Panc1 (cell line): Measurements from ENCODE around the gene RFTN1. TPM values are rescaled to one million over a fixed set of nuclear protein-coding genes. Genes with fewer than 3 reads are reported as not detected.

Experiments
- ATAC-seq: fragments of 200-7000 bp; cut with Tn5 transposase; 2 replicates; pipeline ENCODE4 v1.9.1; 2020; ENCODE audit warnings: mild to moderate bottlenecking, moderate library complexity
- BruUV-seq: library from RNA; stranded (reverse); fragments of 400-500 nt; replicated peaks from 2 replicates; lab custom pipeline; 2021; lab: Mats Ljungman, UMichigan
- CTCF ChIA-PET: fragments of 300-600 bp; sonication (Branson Sonifier 250); formaldehyde crosslinking; loops from one replicate; lab custom pipeline; 2022; ENCODE audit warnings: antibody characterized with exemption; lab: Charles Lee
- POLR2A ChIA-PET: fragments of 300-600 bp; sonication (Branson Sonifier 250); formaldehyde crosslinking; loops from one replicate; lab custom pipeline; 2022; ENCODE audit warnings: antibody characterized with exemption; lab: Charles Lee
- DNase-seq: peaks from one replicate; pipeline ENCODE4 v3.0.0-alpha.2; 2010; ENCODE audit warnings: low read depth, low spot score
- H3K27ac ChIP-seq: 2 replicates; pipeline ENCODE4 v1.5.1; 2011; ENCODE audit warnings: mild to moderate bottlenecking, low read length, inconsistent platforms
- H3K27me3 ChIP-seq: fragments of 200-500 bp; sonication (Bioruptor generic); 2 replicates; pipeline ENCODE4 v1.6.0; 2014; ENCODE audit warnings: low read length, inconsistent platforms; ENCODE audit not compliant: control insufficient read depth, insufficient read depth
- H3K36me3 ChIP-seq: fragments of 200-500 bp; sonication (Bioruptor generic); 2 replicates; pipeline ENCODE4 v1.5.1; 2014; ENCODE audit warnings: inconsistent platforms, mild to moderate bottlenecking, low read length, moderate library complexity; ENCODE audit not compliant: control insufficient read depth, insufficient read depth
- H3K4me1 ChIP-seq: 2 replicates; pipeline ENCODE4 v1.5.1; 2011; ENCODE audit warnings: inconsistent platforms, mild to moderate bottlenecking, low read length, moderate library complexity; ENCODE audit not compliant: control insufficient read depth, insufficient read depth
- H3K4me3 ChIP-seq, 2 experiments: 2 replicates each; pipeline ENCODE4 v1.5.1; 2011 to 2012; ENCODE audit warnings: low read depth in 2 of 2, low read length in 2 of 2, mild to moderate bottlenecking in 2 of 2, inconsistent platforms in 1 of 2, moderate library complexity in 1 of 2
- H3K9me3 ChIP-seq: fragments of 200-500 bp; sonication (Bioruptor generic); 2 replicates; pipeline ENCODE4 v1.5.1; 2014; ENCODE audit warnings: low read depth, mild to moderate bottlenecking, inconsistent platforms, low read length, moderate library complexity; ENCODE audit not compliant: control insufficient read depth, insufficient read depth
- CTCF ChIP-seq: fragments of 450-650 bp; IDR thresholded peaks from 2 replicates; pipeline ENCODE4 v1.5.1; 2017; ENCODE audit warnings: mild to moderate bottlenecking
- POLR2AphosphoS5 ChIP-seq: IDR thresholded peaks from 2 replicates; pipeline ENCODE4 v1.6.1; 2012; ENCODE audit warnings: mild to moderate bottlenecking, low read depth, low read length, moderate library complexity
- REST ChIP-seq, 2 experiments: IDR thresholded peaks; 2 replicates each; pipeline ENCODE4 v1.6.1; 2011 to 2012; ENCODE audit warnings: low read depth in 2 of 2, control low read depth in 1 of 2, low read length in 1 of 2, mild to moderate bottlenecking in 1 of 2, moderate library complexity in 1 of 2; ENCODE audit not compliant: insufficient read depth in 1 of 2
- SIN3A ChIP-seq: IDR thresholded peaks from 2 replicates; pipeline ENCODE4 v1.6.1; 2012; ENCODE audit warnings: low read depth, mild to moderate bottlenecking, low read length, moderate library complexity, borderline replicate concordance; ENCODE audit not compliant: insufficient read depth
- TCF7L2 ChIP-seq: IDR thresholded peaks from 2 replicates; pipeline ENCODE4 v1.6.1; 2011; ENCODE audit warnings: mild to moderate bottlenecking, low read depth, low read length, inconsistent platforms
- in situ Hi-C: cut with HindIII; loops from 2 replicates; pipeline ENCODE4 v1.10.0; 2016; ENCODE audit warnings: low sequenced_read_pairs, low pct_unique_long_range_greater_than_20kb
- intact Hi-C: fragments of 100-400 bp; cut with micrococcal nuclease; formaldehyde crosslinking; loops from one replicate; pipeline ENCODE4 v1.10.0; 2022; ENCODE audit not compliant: unreplicated experiment
- total RNA-seq: library from RNA; stranded (reverse); gene quantifications from one replicate; pipeline ENCODE4 v1.2.1, GENCODE V29; 2021; ENCODE audit not compliant: unreplicated experiment

Gene RFTN1
- total RNA-seq, 1 experiment from 2014 or later = 0.90 TPM

GRCh38 chr3:16502347-16502908 lies 11.1 kb downstream of the RFTN1 start:
- ChIA-PET CTCF (no interaction called here), POLR2A (no interaction called here)
- Histone ChIP-seq H3K9me3 (no peaks in the 10 kb centered on the region), H3K27me3 (no peaks in the 10 kb centered on the region), H3K27ac (no peak overlapping the region), H3K4me1 (no peaks in the 10 kb centered on the region), H3K36me3 (no peaks in the 10 kb centered on the region), H3K4me3 (no peak overlapping the region)
- intact Hi-C loops (no loop called here), in situ Hi-C loops (no loop called here)
- BruUV-seq = no TSS peak
- no peak for DNase-seq
- TF ChIP-seq TCF7L2 (no peak), SIN3A (no peak)
- ATAC-seq = no peak

- no peak overlapping the region for H3K27ac ChIP-seq
- ATAC-seq (no peak), DNase-seq (no peak)
- CTCF ChIA-PET = no interaction called here
- intact Hi-C loops = no loop called here
- no peak overlapping the region for H3K4me3 ChIP-seq
- in situ Hi-C loops = no loop called here
- no peaks in the 10 kb centered on the region for H3K27me3 ChIP-seq
- H3K4me1 ChIP-seq = no peaks in the 10 kb centered on the region
- no peaks in the 10 kb centered on the region for H3K36me3 ChIP-seq
- TF ChIP-seq REST (IDR thresholded peaks at IDR 0.05; ENCODE audit: insufficient read depth in 1 of 2, low read depth in 2 of 2, low read length in 1 of 2) (no peak), TCF7L2 (no peak), SIN3A (no peak), POLR2AphosphoS5 (no peak), CTCF (no peak)
- POLR2A ChIA-PET = no interaction called here
- no peaks in the 10 kb centered on the region for H3K9me3 ChIP-seq
- BruUV-seq = no TSS peak
Measured at GRCh38 chr3:16501376-16501775, 12.1 kb downstream of the RFTN1 start.

- CTCF ChIA-PET = no interaction called here
- no peak overlapping the region for H3K4me3 ChIP-seq
- H3K4me1 ChIP-seq = no peaks in the 10 kb centered on the region
- no peaks in the 10 kb centered on the region for H3K9me3 ChIP-seq
- no peaks in the 10 kb centered on the region for H3K36me3 ChIP-seq
- H3K27me3 ChIP-seq = no peaks in the 10 kb centered on the region
- TF ChIP-seq REST (IDR thresholded peaks at IDR 0.05; ENCODE audit: insufficient read depth in 1 of 2, low read depth in 2 of 2, low read length in 1 of 2) (no peak), CTCF (no peak), TCF7L2 (no peak), POLR2AphosphoS5 (no peak), SIN3A (no peak)
- POLR2A ChIA-PET = no interaction called here
- no peak overlapping the region for H3K27ac ChIP-seq
- ATAC-seq = no peak
- in situ Hi-C loops = no loop called here
- no TSS peak for BruUV-seq
- intact Hi-C loops = no loop called here
- DNase-seq = no peak
Measured at GRCh38 chr3:16500911-16501310, 12.6 kb downstream of the RFTN1 start.
